Measurements from ENCODE around the gene CARD9. TPM values are rescaled to one million over a fixed set of nuclear protein-coding genes. Genes with fewer than 3 reads are reported as not detected.

CARD9 gene
- total RNA-seq, 1 donor from 2014 or later: 4.3 TPM

- DNase-seq: no peak
Observed at GRCh38 chr9:136335296-136336155, 37.9 kb downstream of the CARD9 start.

GRCh38 chr9:136334541-136334940 is 38.9 kb downstream of the CARD9 start:
- DNase-seq: no peak

GRCh38 chr9:136333486-136333885 is 40.0 kb downstream of the CARD9 start:
- no peak for DNase-seq

- DNase-seq: no peak
Observed at GRCh38 chr9:136333045-136333444, 40.4 kb downstream of the CARD9 start.

- no peak for DNase-seq
Observed at GRCh38 chr9:136332482-136332983, 40.9 kb downstream of the CARD9 start.

- no peak for DNase-seq
Observed at GRCh38 chr9:136331556-136332481, 41.6 kb downstream of the CARD9 start.

GRCh38 chr9:136331030-136331429 is 42.4 kb downstream of the CARD9 start:
- no peak for DNase-seq

GRCh38 chr9:136330406-136330990 is 43.0 kb downstream of the CARD9 start:
- no peak for DNase-seq

GRCh38 chr9:136329636-136330405 is 43.6 kb downstream of the CARD9 start:
- DNase-seq: no peak

- no peak for DNase-seq
Observed at GRCh38 chr9:136329211-136329627, 44.2 kb downstream of the CARD9 start.

- DNase-seq: peak; percentile 89
Observed at GRCh38 chr9:136328622-136329041, 44.8 kb downstream of the CARD9 start.

- peak; percentile 61 for DNase-seq
Observed at GRCh38 chr9:136328011-136328621, 45.4 kb downstream of the CARD9 start.

GRCh38 chr9:136327304-136327974 is 46.0 kb downstream of the CARD9 start, which contains the start of gene GPSM1:
Gene GPSM1 (plus strand): TSS chr9:136327539. CDS start chr9:136327696, 157 bp downstream.
- DNase-seq: peak; percentile 77

- DNase-seq: peak; percentile 18
Observed at GRCh38 chr9:136326761-136327303, 46.6 kb downstream of the CARD9 start.

- DNase-seq: peak; percentile 81
Observed at GRCh38 chr9:136326061-136326760, 47.3 kb downstream of the CARD9 start.

- DNase-seq: no peak
Observed at GRCh38 chr9:136325358-136325757, 48.1 kb downstream of the CARD9 start.

- peak; percentile 42 for DNase-seq
Observed at GRCh38 chr9:136324501-136325300, 48.8 kb downstream of the CARD9 start.

- peak; percentile 63 for DNase-seq
Observed at GRCh38 chr9:136323371-136323789, 50.1 kb downstream of the CARD9 start.
